Effector memory CD8-positive, alpha-beta T cell (primary cell): ENCODE results near the gene GAK.
A peak's percentile ranks its signal among the peaks of the same experiment; 100 is the strongest.
"Not testable (repeated sequence)": the region's sequence is repeated elsewhere in the genome, so short reads cannot be mapped to it uniquely, and the experiment has no call there.

Experiments used
- ATAC-seq: fragments of 150-1000 bp; cut with Tn5 transposase; replicated peaks from 2 replicates; pipeline ENCODE4 v1.10.0; 2021; ENCODE audit warnings: mild to moderate bottlenecking, moderate library complexity
- DNase-seq, 3 experiments: peaks; one replicate each; pipeline ENCODE4 v3.0.0; 2021
- H3K27ac Mint-ChIP-seq, 2 donors: one replicate each; pipeline ENCODE4 v1.8.0; 2022; ENCODE audit warnings: mild to moderate bottlenecking in 2 of 2, mixed read lengths in 2 of 2, moderate library complexity in 2 of 2
- H3K27me3 Mint-ChIP-seq, 2 donors: one replicate each; pipeline ENCODE4 v1.8.0; 2022; ENCODE audit warnings: mixed read lengths in 2 of 2
- H3K36me3 Mint-ChIP-seq: one replicate; pipeline ENCODE4 v1.8.0; 2022; ENCODE audit warnings: mild to moderate bottlenecking, moderate library complexity, mixed read lengths; ENCODE audit not compliant: insufficient read depth
- H3K4me1 Mint-ChIP-seq, 2 donors: one replicate each; pipeline ENCODE4 v1.8.0; 2022; ENCODE audit warnings: low read depth in 2 of 2, mixed read lengths in 2 of 2
- H3K4me3 Mint-ChIP-seq, 2 donors: one replicate each; pipeline ENCODE4 v1.8.0; 2022; ENCODE audit warnings: mild to moderate bottlenecking in 2 of 2, mixed read lengths in 2 of 2, moderate library complexity in 2 of 2
- H3K9me3 Mint-ChIP-seq, 2 donors: one replicate each; pipeline ENCODE4 v1.8.0; 2022; ENCODE audit warnings: mixed read lengths in 2 of 2

The GAK gene

GRCh38 chr4:919004-919680 lies 13.0 kb downstream of the GAK start:
- H3K4me1 Mint-ChIP-seq = peaks cover 59 to 68% of the 10 kb centered on the region in 2 donors
- not testable (repeated sequence) for H3K9me3 Mint-ChIP-seq

GRCh38 chr4:918591-918990 lies 13.5 kb downstream of the GAK start:
- Mint-ChIP-seq H3K4me1 (peaks cover 58 to 65% of the 10 kb centered on the region in 2 donors), H3K27ac (peak overlapping the region in 1 of 2 donors; percentile 38), H3K36me3 (peaks cover 23% of the 10 kb centered on the region)
- H3K27me3 Mint-ChIP-seq, ATAC-seq, H3K4me3 Mint-ChIP-seq, H3K9me3 Mint-ChIP-seq, DNase-seq: not testable (repeated sequence)

More at GRCh38 chr4:919004-919680, 13.0 kb downstream of the GAK start:
- peaks cover 26% of the 10 kb centered on the region for H3K36me3 Mint-ChIP-seq
- peak overlapping the region; percentile 3 to 30 for H3K27ac Mint-ChIP-seq
- H3K27me3 Mint-ChIP-seq, DNase-seq, ATAC-seq: not testable (repeated sequence)
- peak overlapping the region in 1 of 2 donors; percentile 39 for H3K4me3 Mint-ChIP-seq

- peaks cover 58 to 65% of the 10 kb centered on the region in 2 donors for H3K4me1 Mint-ChIP-seq
Observed at GRCh38 chr4:917992-918391, 14.1 kb downstream of the GAK start.

GRCh38 chr4:917466-917865 lies 14.7 kb downstream of the GAK start:
- peaks cover 26% of the 10 kb centered on the region for H3K36me3 Mint-ChIP-seq
- no peaks in the 10 kb centered on the region for H3K9me3 Mint-ChIP-seq
- peak overlapping the region; percentile 25 to 31 for H3K4me3 Mint-ChIP-seq
- ATAC-seq = no peak
- DNase-seq = no peak
- H3K27me3 Mint-ChIP-seq = no peaks in the 10 kb centered on the region
- H3K27ac Mint-ChIP-seq = peak overlapping the region in 1 of 2 donors; percentile 16
- H3K4me1 Mint-ChIP-seq = peaks cover 52 to 59% of the 10 kb centered on the region in 2 donors

More at GRCh38 chr4:917992-918391, 14.1 kb downstream of the GAK start:
- H3K27me3 Mint-ChIP-seq = no peaks in the 10 kb centered on the region
- peaks cover 25% of the 10 kb centered on the region for H3K36me3 Mint-ChIP-seq
- H3K27ac Mint-ChIP-seq = peak overlapping the region in 1 of 2 donors; percentile 38
- ATAC-seq (no peak), DNase-seq (no peak)
- H3K9me3 Mint-ChIP-seq = no peaks in the 10 kb centered on the region
- H3K4me3 Mint-ChIP-seq = no peak overlapping the region

GRCh38 chr4:915595-915994 lies 16.5 kb downstream of the GAK start:
- peak overlapping the region; percentile 30 to 63 for H3K4me3 Mint-ChIP-seq
- H3K9me3 Mint-ChIP-seq = no peaks in the 10 kb centered on the region
- peaks cover 37% of the 10 kb centered on the region for H3K36me3 Mint-ChIP-seq
- DNase-seq (no peak), ATAC-seq (peak; percentile 68)
- peak overlapping the region; percentile 87 to 90 for H3K27ac Mint-ChIP-seq
- H3K27me3 Mint-ChIP-seq = no peaks in the 10 kb centered on the region
- peaks cover 46 to 47% of the 10 kb centered on the region in 2 donors for H3K4me1 Mint-ChIP-seq

- Mint-ChIP-seq H3K9me3 (no peaks in the 10 kb centered on the region), H3K4me3 (peak overlapping the region; percentile 30 to 63), H3K27me3 (no peaks in the 10 kb centered on the region), H3K4me1 (peaks cover 43 to 45% of the 10 kb centered on the region in 2 donors), H3K27ac (peak overlapping the region; percentile 87 to 90), H3K36me3 (peaks cover 38% of the 10 kb centered on the region)
- peak; percentile 36 for ATAC-seq
- DNase-seq = no peak
Observed at GRCh38 chr4:915041-915474, 17.1 kb downstream of the GAK start.

- Mint-ChIP-seq H3K36me3 (peaks cover 40% of the 10 kb centered on the region), H3K4me1 (peaks cover 37 to 40% of the 10 kb centered on the region in 2 donors), H3K27ac (peak overlapping the region; percentile 87 to 90), H3K27me3 (no peaks in the 10 kb centered on the region), H3K9me3 (no peaks in the 10 kb centered on the region), H3K4me3 (peak overlapping the region in 1 of 2 donors; percentile 30)
- ATAC-seq (no peak), DNase-seq (no peak)
Observed at GRCh38 chr4:914531-914930, 17.6 kb downstream of the GAK start.

GRCh38 chr4:913280-913618 lies 18.9 kb downstream of the GAK start:
- Mint-ChIP-seq H3K27me3 (no peaks in the 10 kb centered on the region), H3K4me1 (peaks cover 33 to 36% of the 10 kb centered on the region in 2 donors), H3K27ac (peak overlapping the region in 1 of 2 donors; percentile 17), H3K9me3 (no peaks in the 10 kb centered on the region), H3K36me3 (peaks cover 50% of the 10 kb centered on the region), H3K4me3 (no peak overlapping the region)
- DNase-seq (no peak), ATAC-seq (no peak)

- DNase-seq = no peak
- H3K4me1 Mint-ChIP-seq = peaks cover 28 to 35% of the 10 kb centered on the region in 2 donors
- H3K27me3 Mint-ChIP-seq = no peaks in the 10 kb centered on the region
- H3K27ac Mint-ChIP-seq = peak overlapping the region; percentile 17 to 28
- no peak for ATAC-seq
- H3K4me3 Mint-ChIP-seq = no peak overlapping the region
- no peaks in the 10 kb centered on the region for H3K9me3 Mint-ChIP-seq
- H3K36me3 Mint-ChIP-seq = peaks cover 55% of the 10 kb centered on the region
Observed at GRCh38 chr4:912548-913279, 19.4 kb downstream of the GAK start.

GRCh38 chr4:911871-912490 lies 20.1 kb downstream of the GAK start:
- no peaks in the 10 kb centered on the region for H3K27me3 Mint-ChIP-seq
- peak overlapping the region in 1 of 2 donors; percentile 28 for H3K27ac Mint-ChIP-seq
- H3K36me3 Mint-ChIP-seq = peaks cover 59% of the 10 kb centered on the region
- no peak for ATAC-seq
- no peaks in the 10 kb centered on the region for H3K9me3 Mint-ChIP-seq
- H3K4me1 Mint-ChIP-seq = peaks cover 22 to 30% of the 10 kb centered on the region in 2 donors
- no peak overlapping the region for H3K4me3 Mint-ChIP-seq
- no peak for DNase-seq

GRCh38 chr4:911221-911751 lies 20.8 kb downstream of the GAK start:
- H3K4me3 Mint-ChIP-seq = no peak overlapping the region
- no peaks in the 10 kb centered on the region for H3K27me3 Mint-ChIP-seq
- DNase-seq (no peak), ATAC-seq (no peak)
- peak overlapping the region; percentile 69 to 89 for H3K27ac Mint-ChIP-seq
- H3K9me3 Mint-ChIP-seq = no peaks in the 10 kb centered on the region
- H3K4me1 Mint-ChIP-seq = peaks cover 19 to 28% of the 10 kb centered on the region in 2 donors
- peaks cover 63% of the 10 kb centered on the region for H3K36me3 Mint-ChIP-seq

- peaks cover 69% of the 10 kb centered on the region for H3K36me3 Mint-ChIP-seq
- H3K27ac Mint-ChIP-seq = peak overlapping the region; percentile 69 to 89
- no peak overlapping the region for H3K4me3 Mint-ChIP-seq
- DNase-seq (no peak), ATAC-seq (no peak)
- H3K27me3 Mint-ChIP-seq = no peaks in the 10 kb centered on the region
- H3K9me3 Mint-ChIP-seq = peaks cover 0 to 3% of the 10 kb centered on the region in 2 donors
- peaks cover 14 to 21% of the 10 kb centered on the region in 2 donors for H3K4me1 Mint-ChIP-seq
Observed at GRCh38 chr4:910366-911091, 21.6 kb downstream of the GAK start.

GRCh38 chr4:909821-910220 lies 22.3 kb downstream of the GAK start:
- H3K27ac Mint-ChIP-seq = peak overlapping the region in 1 of 2 donors; percentile 57
- H3K4me1 Mint-ChIP-seq = peaks cover 6 to 14% of the 10 kb centered on the region in 2 donors
- peaks cover 0 to 3% of the 10 kb centered on the region in 2 donors for H3K9me3 Mint-ChIP-seq
- DNase-seq (no peak), ATAC-seq (no peak)
- H3K36me3 Mint-ChIP-seq = peaks cover 73% of the 10 kb centered on the region
- H3K27me3 Mint-ChIP-seq = no peaks in the 10 kb centered on the region
- H3K4me3 Mint-ChIP-seq = no peak overlapping the region
